ENCODE results near the gene CCSER2.
"Not testable (repeated sequence)": the region's sequence is repeated elsewhere in the genome, so short reads cannot be mapped to it uniquely, and the experiment has no call there.

The CCSER2 gene

GRCh38 chr10:84453303-84453702 is 124.9 kb downstream of the CCSER2 start:
- no peak for DNase-seq

- no peak for DNase-seq
Observed at GRCh38 chr10:84456126-84456525, 127.7 kb downstream of the CCSER2 start.

GRCh38 chr10:84460520-84460919 is 132.1 kb downstream of the CCSER2 start:
- no peak for DNase-seq

- DNase-seq, result no peak
Observed at GRCh38 chr10:84469470-84469869, 141.1 kb downstream of the CCSER2 start.

- no peak for DNase-seq
Observed at GRCh38 chr10:84473136-84473535, 144.7 kb downstream of the CCSER2 start.

- DNase-seq, result no peak
Observed at GRCh38 chr10:84477398-84478128, 149.2 kb downstream of the CCSER2 start.

- DNase-seq, result no peak
Observed at GRCh38 chr10:84478151-84478550, 149.8 kb downstream of the CCSER2 start.

- DNase-seq, result no peak
Observed at GRCh38 chr10:84478679-84479078, 150.3 kb downstream of the CCSER2 start.

GRCh38 chr10:84484541-84484940 is 156.2 kb downstream of the CCSER2 start:
- no peak for DNase-seq

- no peak for DNase-seq
Observed at GRCh38 chr10:84493361-84493760, 165.0 kb downstream of the CCSER2 start.

- no peak for DNase-seq
Observed at GRCh38 chr10:84493951-84494848, 165.8 kb downstream of the CCSER2 start.

GRCh38 chr10:84494849-84495180 is 166.4 kb downstream of the CCSER2 start:
- no peak for DNase-seq

- no peak for DNase-seq
Observed at GRCh38 chr10:84497978-84498377, 169.6 kb downstream of the CCSER2 start.

- not testable (repeated sequence) for DNase-seq
Observed at GRCh38 chr10:84499039-84499438, 170.7 kb downstream of the CCSER2 start.

- no peak for DNase-seq
Observed at GRCh38 chr10:84499846-84500245, 171.5 kb downstream of the CCSER2 start.

GRCh38 chr10:84510121-84510520 is 181.7 kb downstream of the CCSER2 start:
- no peak for DNase-seq

GRCh38 chr10:84511106-84511505 is 182.7 kb downstream of the CCSER2 start:
- no peak for DNase-seq

- DNase-seq, result no peak
Observed at GRCh38 chr10:84511709-84512285, 183.4 kb downstream of the CCSER2 start.

- DNase-seq, result no peak
Observed at GRCh38 chr10:84517554-84517953, 189.2 kb downstream of the CCSER2 start.

- DNase-seq, result no peak
Observed at GRCh38 chr10:84519235-84519634, 190.8 kb downstream of the CCSER2 start.

- no peak for DNase-seq
Observed at GRCh38 chr10:84521013-84521412, 192.6 kb downstream of the CCSER2 start.

GRCh38 chr10:84521468-84521867 is 193.1 kb downstream of the CCSER2 start:
- no peak for DNase-seq

GRCh38 chr10:84522612-84523462 is 194.4 kb downstream of the CCSER2 start:
- no peak for DNase-seq

Data from T-helper 1 cell (primary cell).